GM12878 (cell line): Measurements from ENCODE around the gene SLC38A8.

Experiments
- CREM ChIP-seq: IDR thresholded peaks from 2 replicates; pipeline ENCODE4 v1.6.1; 2014; ENCODE audit warnings: antibody characterized with exemption, low read depth
- TF ChIP-seq, protein P1 (sequence below), 3 experiments: IDR thresholded peaks in 2 of 3; conservative IDR thresholded peaks in 1 of 3; 2 replicates each; pipeline ENCODE4 v1.5.1; 2011; ENCODE audit warnings: low read depth in 3 of 3, low read length in 3 of 3, mild to moderate bottlenecking in 3 of 3, control low read depth in 2 of 3, moderate library complexity in 2 of 3, inconsistent platforms in 1 of 3, mixed read lengths in 1 of 3; ENCODE audit not compliant: control insufficient read depth in 2 of 3, insufficient read depth in 1 of 3; ENCODE audit errors: extremely low read depth in 1 of 3

DNA sequence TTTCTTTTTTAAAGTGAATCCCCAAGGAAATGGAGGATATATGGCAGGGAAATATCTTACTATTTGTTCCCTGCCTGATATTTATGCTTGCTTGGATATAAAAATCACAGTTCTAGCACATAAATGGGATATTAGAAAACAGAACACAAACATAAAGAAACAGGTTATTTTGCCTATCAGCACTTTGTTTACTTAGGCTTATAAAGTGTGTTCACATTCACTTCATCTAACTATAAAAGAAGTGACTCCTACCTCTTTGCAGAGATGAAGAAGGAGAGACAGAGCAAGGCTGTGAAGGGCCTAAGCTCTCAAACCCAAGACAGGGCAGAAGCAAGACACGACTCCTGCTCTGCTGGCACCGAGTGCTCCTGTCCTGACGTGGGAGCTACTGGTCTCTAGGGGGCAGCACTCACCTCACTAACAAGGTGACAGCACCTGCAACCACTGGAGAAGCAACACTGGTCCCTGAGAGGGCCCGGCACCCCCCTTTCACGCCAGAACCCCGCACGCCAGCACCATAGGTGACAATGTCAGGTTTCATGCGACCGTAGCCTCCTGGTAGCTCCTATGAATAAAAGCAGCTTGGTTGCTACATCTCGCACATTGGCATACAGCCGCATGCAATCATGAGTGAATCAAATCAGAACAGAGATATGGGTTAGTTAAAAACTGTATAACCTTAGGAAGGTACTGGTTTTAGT, 42.1 kb upstream of the SLC38A8 start:
- TF ChIP-seq, protein P1, sequence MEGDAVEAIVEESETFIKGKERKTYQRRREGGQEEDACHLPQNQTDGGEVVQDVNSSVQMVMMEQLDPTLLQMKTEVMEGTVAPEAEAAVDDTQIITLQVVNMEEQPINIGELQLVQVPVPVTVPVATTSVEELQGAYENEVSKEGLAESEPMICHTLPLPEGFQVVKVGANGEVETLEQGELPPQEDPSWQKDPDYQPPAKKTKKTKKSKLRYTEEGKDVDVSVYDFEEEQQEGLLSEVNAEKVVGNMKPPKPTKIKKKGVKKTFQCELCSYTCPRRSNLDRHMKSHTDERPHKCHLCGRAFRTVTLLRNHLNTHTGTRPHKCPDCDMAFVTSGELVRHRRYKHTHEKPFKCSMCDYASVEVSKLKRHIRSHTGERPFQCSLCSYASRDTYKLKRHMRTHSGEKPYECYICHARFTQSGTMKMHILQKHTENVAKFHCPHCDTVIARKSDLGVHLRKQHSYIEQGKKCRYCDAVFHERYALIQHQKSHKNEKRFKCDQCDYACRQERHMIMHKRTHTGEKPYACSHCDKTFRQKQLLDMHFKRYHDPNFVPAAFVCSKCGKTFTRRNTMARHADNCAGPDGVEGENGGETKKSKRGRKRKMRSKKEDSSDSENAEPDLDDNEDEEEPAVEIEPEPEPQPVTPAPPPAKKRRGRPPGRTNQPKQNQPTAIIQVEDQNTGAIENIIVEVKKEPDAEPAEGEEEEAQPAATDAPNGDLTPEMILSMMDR (IDR thresholded peaks at IDR 0.05 in 2 of 3, conservative IDR thresholded peaks at IDR 0.05 in 1 of 3; ENCODE audit: control insufficient read depth in 2 of 3, extremely low read depth in 1 of 3, insufficient read depth in 1 of 3, low read depth in 3 of 3, low read length in 3 of 3), result peak; percentile 84 to 88 (median 84)
- 0 out of 2 replicates have a peak, but pooled peaks have one; percentile 24 for TF ChIP-seq CREM
